Mammary epithelial cell (primary cell): ENCODE measurements around the gene GRID1.

ENCODE experiments used
- EZH2 ChIP-seq: IDR thresholded peaks from 2 replicates; pipeline ENCODE4 v1.6.1; 2012; ENCODE audit warnings: low read length, inconsistent platforms, borderline replicate concordance
- TF ChIP-seq, protein P1 (sequence below), 2 donors: IDR thresholded peaks in 1 of 2; conservative IDR thresholded peaks in 1 of 2; 2 replicates each; pipeline ENCODE4 v1.5.1; 2011 to 2012; ENCODE audit warnings: inconsistent platforms in 2 of 2, low read length in 2 of 2, mild to moderate bottlenecking in 2 of 2, control low read depth in 1 of 2, low read depth in 1 of 2; ENCODE audit not compliant: insufficient read depth in 1 of 2; ENCODE audit errors: extremely low read depth in 1 of 2

DNA sequence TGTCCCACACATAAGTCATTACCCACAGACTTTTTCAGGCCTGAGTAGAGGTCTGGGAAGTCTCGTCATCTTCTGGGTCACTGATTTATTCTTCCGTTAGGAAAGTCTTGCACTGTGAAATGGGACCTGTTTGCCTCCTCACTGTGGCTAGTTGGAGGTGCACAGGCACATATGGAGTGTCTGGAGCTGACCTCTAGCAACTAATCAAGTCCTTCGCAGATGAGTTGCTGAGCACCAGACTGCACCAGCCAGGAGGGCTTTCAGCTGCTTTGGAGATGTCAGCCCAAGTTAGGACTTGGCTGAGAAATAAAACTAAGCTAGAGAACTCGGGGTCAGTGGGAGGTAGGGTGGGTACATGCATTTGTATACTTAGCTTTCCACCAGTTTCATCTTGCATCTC lies 578.0 kb downstream of the GRID1 start:
- TF ChIP-seq, protein P1, sequence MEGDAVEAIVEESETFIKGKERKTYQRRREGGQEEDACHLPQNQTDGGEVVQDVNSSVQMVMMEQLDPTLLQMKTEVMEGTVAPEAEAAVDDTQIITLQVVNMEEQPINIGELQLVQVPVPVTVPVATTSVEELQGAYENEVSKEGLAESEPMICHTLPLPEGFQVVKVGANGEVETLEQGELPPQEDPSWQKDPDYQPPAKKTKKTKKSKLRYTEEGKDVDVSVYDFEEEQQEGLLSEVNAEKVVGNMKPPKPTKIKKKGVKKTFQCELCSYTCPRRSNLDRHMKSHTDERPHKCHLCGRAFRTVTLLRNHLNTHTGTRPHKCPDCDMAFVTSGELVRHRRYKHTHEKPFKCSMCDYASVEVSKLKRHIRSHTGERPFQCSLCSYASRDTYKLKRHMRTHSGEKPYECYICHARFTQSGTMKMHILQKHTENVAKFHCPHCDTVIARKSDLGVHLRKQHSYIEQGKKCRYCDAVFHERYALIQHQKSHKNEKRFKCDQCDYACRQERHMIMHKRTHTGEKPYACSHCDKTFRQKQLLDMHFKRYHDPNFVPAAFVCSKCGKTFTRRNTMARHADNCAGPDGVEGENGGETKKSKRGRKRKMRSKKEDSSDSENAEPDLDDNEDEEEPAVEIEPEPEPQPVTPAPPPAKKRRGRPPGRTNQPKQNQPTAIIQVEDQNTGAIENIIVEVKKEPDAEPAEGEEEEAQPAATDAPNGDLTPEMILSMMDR (conservative IDR thresholded peaks at IDR 0.05 in 1 of 2, IDR thresholded peaks at IDR 0.05 in 1 of 2; ENCODE audit: extremely low read depth in 1 of 2, insufficient read depth in 1 of 2, low read depth in 1 of 2, low read length in 2 of 2) = no peak
- TF ChIP-seq EZH2 = no peak
